HG02798 (cell line): ENCODE results near the gene ANK2.

Experiments
- ATAC-seq: cut with Tn5 transposase; IDR thresholded peaks from one replicate; pipeline ENCODE4 v1.9.1; 2021; ENCODE audit warnings: mild to moderate bottlenecking; ENCODE audit not compliant: unreplicated experiment, poor library complexity

Gene ANK2

DNA sequence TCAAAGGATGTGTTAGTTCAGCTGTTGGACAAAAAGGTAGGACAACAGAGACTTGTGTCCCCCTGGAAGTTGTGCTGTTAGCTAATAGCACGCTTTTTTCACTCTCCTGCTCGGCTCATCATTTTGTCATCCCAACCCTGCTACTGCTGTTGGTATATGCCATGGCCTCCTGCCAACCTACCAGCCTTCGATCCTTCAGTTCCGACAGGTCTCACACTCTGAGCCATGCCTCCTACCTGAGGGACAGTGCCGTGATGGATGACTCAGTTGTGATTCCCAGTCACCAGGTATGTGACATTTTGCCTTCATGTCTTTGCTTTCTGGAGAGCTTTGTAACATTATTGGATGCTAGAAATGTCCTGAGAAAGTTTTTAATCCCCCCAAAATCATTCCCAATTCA lies 268.1 kb downstream of the ANK2 start:
- ATAC-seq, result no peak

GRCh38 chr4:113322736-113323135 lies 273.3 kb downstream of the ANK2 start:
- no peak for ATAC-seq

DNA sequence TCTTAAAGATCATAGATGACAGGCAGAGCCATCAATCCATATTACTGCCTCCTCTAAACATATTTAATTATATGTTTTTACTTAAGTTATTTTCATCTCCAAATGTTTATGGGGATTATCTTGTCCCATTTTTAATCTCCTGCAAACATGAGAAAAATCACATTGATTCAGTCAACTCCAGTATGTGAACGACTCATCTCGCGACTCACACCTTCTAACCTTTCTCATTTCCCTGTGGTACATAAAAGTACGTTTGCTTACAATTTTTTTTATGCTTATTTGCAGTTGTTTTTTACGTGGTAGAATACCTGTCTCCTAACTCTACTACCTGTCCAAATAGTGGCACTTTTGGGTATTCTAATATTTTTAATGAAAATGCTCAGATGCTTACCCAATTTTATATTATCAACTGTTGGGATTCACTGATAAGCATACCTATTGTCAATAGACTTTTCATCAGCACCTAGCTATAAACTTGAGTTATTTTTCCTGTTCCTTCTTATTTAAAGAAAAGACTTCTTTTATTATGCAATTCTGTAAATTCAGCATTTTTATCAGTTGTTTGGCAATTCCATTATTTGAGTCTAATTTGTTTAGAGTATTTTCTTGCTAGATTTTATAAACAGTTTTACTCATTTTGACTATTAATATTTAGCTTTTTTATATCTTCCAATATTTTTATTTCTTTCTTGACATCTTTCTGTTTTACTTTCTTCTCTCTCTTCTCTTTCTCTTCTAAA lies 276.6 kb downstream of the ANK2 start:
- ATAC-seq, result no peak

DNA sequence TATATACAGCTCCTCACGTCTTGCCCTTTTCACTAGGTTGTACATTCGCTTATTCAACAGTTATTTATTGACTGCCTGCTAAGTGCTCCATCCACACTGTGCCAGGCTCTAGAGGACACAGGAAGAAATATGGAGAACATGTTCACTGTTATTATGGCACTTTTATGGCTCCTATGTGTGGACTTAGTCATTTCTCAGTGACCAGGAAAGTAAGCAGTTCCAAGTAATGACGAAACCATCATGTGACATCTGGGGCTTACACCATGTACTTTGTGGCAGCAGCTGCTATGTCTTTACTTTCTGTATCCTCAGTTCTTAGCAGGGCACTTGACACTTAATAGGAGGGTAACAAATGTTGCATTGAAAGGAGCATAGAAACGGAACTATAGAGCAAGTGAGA lies 278.0 kb downstream of the ANK2 start:
- peak; percentile 52 for ATAC-seq

DNA sequence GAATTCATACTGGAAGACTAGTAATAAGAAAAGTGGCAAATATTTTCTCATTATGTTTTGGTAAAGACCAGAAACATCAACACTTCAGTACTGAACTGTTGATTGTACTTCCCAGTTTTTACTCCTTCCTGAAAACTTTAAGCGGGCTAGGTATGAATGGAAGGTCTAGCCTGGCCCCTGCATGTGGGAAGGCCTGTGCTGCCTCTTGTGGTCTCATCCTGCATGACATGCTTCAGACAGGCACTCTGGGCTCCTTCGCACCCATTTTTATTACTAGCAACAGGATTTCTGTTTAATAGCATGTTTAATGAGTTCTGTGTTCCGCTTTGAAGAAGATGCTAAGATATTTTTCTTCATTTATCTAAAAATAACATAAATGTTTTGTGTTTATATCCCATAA lies 279.1 kb downstream of the ANK2 start:
- peak; percentile 57 for ATAC-seq

GRCh38 chr4:113330200-113330599 lies 280.7 kb downstream of the ANK2 start:
- ATAC-seq, result no peak

DNA sequence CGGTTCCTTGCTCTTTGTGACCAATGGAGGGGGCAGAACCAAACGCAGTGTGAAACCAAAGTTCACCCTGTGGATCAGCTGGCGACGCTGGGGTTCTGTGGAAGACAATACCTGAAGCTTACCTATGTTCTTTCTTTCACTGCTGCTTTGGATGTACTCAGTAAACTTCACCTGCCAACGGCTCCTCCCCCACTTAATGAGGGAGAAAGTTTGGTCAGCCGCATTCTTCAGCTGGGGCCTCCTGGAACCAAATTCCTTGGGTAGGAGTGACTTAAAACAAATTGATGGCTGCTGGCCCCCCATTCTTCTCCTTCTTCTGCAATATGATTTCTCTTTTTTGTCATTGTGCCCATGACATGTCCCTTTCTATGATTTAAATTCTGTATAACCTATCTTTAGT lies 282.4 kb downstream of the ANK2 start:
- ATAC-seq, result no peak

DNA sequence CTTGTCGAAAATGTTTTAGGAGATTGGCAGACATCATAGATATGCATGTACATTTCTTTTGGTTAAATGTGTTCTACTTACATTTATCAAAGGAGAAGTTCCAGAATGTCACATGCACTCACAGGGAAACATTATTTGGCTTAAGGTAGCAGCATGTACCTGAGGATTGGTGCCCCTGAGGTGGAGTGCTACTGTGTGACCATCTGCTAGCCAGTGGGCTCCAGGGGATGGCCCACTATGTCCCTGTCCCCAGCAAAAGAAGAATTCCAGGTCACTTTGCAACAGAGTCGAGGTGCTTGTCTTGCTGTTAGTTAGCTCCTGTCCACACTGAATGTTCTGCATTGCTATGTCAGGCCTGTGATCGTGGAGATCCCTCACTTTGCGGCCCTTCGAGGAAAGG lies 283.2 kb downstream of the ANK2 start:
- no peak for ATAC-seq

DNA sequence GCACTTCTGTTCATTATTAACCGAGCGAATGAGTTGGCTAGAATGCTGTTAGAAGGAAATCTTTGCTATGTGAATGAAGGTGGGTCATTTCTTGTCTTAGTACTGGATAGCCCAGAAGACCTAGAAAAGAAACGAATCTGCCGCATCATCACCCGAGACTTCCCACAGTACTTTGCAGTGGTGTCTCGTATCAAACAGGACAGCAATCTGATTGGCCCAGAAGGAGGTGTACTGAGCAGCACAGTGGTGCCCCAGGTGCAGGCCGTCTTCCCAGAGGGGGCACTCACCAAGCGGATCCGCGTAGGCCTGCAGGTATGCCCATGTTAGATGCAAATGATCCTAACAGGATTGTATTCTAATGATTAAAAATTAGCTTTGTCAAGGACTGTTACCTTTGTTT lies 286.3 kb downstream of the ANK2 start:
- no peak for ATAC-seq

DNA sequence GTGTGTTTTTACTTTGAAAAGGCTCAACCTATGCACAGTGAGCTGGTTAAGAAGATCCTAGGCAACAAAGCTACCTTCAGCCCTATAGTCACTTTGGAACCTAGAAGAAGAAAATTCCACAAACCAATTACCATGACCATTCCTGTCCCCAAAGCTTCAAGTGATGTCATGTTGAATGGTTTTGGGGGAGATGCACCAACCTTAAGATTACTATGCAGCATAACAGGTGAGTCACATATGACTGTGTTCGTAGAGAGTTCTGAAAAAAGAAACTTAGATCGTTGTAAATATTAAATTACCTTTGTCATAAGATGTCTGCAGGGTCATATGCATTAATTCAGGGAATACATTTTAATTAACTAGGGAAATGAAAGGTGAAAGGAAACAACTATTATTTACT lies 287.1 kb downstream of the ANK2 start:
- ATAC-seq, result no peak

DNA sequence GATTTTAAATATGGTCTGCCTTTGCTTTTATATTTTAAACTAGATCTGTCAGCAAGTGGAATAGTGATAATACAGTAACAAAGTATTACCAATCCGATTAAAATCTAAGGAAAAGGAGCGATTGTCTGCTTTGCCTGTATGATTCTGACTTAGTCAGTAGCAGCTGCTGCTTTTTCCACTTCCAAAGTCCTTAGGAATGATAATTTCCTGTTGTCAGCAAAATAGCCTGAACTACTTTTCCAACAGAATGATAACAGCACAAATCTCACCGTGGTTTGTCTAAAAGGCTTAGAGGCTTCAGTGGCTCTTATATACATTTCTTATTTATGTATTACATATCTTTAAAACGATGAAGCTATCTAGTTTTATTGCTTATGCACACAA lies 290.0 kb downstream of the ANK2 start:
- no peak for ATAC-seq

DNA sequence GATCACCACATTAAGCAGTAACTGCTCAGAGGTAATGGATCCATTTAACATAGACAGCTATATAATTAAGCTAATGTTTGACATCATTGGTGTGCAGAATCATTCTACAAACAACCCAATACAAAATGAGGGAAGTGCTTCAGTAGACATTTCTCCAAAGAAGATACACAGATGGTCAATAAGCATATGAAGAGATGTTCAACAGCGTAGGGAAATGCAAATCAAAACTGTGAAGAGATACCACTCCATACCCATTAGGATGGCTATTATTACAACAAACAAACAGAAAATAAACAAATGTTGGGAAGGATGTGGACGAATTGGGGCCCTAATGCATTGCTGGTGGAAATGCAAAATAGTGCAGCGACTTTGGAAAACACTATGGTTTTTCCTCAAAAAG lies 294.6 kb downstream of the ANK2 start:
- no peak for ATAC-seq

GRCh38 chr4:113347245-113347644 lies 297.8 kb downstream of the ANK2 start:
- ATAC-seq, result no peak

GRCh38 chr4:113349430-113349829 lies 300.0 kb downstream of the ANK2 start:
- peak; percentile 42 for ATAC-seq

GRCh38 chr4:113350576-113350975 lies 301.1 kb downstream of the ANK2 start:
- no peak for ATAC-seq

DNA sequence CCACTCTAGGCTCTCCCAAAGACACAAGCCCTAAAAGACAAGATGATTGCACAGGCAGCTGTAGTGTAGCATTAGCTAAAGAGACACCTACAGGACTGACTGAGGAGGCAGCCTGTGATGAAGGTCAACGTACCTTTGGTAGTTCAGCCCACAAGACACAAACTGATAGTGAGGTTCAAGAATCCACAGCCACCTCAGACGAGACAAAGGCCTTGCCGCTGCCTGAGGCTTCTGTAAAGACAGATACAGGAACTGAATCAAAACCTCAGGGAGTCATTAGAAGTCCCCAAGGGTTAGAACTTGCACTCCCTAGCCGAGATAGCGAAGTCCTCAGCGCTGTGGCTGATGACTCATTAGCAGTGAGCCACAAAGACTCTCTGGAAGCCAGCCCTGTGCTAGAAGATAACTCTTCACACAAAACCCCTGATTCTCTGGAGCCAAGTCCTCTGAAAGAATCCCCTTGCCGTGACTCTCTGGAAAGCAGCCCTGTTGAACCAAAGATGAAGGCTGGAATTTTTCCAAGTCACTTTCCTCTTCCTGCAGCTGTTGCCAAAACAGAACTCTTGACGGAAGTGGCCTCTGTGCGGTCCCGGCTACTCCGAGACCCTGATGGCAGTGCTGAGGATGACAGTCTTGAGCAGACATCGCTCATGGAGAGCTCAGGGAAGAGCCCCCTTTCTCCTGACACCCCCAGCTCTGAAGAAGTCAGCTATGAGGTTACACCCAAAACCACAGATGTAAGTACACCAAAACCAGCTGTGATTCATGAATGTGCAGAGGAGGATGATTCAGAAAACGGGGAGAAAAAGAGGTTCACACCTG lies 306.3 kb downstream of the ANK2 start:
- ATAC-seq, result peak; percentile 98

GRCh38 chr4:113356453-113356852 lies 307.0 kb downstream of the ANK2 start:
- ATAC-seq, result no peak

DNA sequence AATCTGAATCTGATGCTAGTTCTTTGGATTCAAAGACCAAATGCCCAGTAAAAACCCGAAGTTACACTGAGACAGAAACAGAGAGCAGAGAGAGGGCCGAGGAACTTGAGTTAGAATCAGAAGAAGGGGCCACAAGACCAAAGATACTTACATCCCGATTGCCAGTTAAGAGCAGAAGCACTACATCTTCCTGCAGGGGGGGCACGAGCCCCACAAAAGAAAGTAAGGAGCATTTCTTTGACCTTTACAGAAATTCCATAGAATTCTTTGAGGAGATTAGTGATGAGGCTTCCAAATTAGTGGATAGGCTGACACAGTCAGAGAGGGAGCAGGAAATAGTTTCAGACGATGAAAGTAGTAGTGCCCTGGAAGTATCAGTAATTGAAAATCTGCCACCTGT lies 309.3 kb downstream of the ANK2 start:
- no peak for ATAC-seq

DNA sequence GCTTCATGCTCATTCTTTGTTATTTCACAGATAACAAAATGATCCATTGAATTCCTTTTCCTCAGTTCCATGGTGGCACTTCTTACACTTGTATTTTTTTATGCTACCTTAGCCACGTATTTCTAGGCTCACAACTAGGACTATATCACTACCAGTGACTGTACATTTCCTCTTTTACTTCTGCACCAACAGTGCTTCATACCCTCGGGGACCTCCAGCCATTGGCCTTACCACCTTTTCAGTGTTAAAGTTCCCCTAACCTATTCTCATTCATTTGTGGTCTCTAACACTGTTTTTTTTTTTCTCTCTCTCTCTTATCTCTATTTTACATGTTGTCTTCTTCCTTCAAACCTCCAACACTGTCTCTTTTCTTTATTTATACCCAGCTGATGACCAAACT lies 315.9 kb downstream of the ANK2 start:
- no peak for ATAC-seq

- no peak for ATAC-seq
Measured at GRCh38 chr4:113368056-113368455, 318.6 kb downstream of the ANK2 start.

- no peak for ATAC-seq
Measured at GRCh38 chr4:113371111-113371510, 321.7 kb downstream of the ANK2 start.
